Measurements from ENCODE around the gene FABP3.

Gene FABP3

DNA sequence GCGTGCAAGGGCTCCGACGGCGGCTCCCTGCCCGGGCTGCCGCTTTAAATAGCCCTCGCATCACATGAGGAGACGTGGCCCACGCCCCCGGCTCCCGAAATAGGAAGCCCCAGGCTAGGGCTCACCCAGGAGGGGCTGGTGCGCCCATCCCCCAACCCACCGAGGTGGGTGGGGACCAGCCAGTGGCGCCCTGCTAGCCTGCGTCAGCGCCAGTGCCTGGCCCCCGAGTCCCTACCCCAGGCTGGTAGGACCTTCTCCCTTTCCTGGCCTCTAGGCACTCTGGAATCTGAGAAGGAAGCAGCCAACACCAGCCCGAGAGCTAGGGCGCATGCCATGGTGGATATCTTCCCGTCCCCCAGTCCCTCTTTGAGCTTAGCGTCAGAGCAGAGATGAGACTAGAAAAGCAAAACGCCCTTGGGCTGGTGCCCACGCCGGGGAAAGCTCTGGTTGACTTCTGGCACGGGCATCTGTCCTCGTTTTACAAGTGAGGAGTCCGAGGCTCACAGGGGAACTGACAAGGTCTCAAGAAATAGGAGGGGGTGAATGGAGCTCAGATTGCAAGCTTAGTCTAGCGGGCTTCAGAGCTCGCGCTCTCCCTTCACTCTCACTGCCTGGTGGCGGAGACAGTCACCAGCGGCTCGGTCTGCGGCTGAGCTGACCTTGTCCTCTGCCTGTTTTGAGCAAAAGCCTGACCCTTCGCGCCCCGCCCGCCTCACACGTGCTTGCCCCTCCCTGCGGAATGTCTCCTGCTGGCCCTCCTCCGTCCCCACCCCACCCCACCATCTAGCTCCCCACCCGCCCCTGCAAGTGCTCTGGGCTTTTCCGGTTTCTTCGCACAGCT, at the start of gene FABP3:
Gene FABP3, minus strand, starts transcription at position 21 of the 841 bp plus-strand sequence. CDS start 62 bp downstream, outside the sequence.
- peak; percentile 59 for DNase-seq (ENCODE audit: low read depth)

DNA sequence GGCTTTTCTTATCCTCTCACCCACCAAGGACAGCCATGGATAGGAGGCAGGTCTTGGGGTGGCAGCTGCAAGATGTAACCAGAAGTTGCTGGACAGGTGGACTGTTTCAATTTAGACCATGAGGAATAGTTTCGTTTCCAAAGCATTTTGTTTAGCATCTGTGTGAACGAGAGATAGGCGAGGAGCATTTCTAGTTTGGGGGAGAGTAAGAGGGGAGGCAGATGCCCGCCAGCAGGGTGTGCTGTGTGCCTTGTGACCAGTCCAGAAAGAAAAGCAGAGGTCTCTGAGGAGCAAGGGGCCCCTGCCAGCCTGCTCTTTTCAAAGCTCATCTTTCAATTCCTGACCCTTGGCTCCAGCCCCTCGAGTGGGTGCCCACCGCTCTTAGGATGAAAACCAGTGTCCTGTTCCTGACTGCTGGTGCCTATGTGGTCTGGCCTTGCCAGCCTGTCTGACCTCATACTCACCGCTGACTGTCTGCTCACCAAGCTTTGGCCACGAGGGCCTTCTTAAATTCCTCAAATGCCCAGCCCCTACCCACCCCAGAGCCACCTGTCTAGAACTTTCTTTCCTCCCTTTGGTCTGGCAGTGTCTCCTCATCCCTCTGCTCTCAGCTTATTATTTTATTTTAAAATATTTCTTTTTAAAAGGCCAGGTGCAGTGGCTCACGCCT, 48.6 kb upstream of the FABP3 start:
- DNase-seq (ENCODE audit: low read depth) = no peak

DNA sequence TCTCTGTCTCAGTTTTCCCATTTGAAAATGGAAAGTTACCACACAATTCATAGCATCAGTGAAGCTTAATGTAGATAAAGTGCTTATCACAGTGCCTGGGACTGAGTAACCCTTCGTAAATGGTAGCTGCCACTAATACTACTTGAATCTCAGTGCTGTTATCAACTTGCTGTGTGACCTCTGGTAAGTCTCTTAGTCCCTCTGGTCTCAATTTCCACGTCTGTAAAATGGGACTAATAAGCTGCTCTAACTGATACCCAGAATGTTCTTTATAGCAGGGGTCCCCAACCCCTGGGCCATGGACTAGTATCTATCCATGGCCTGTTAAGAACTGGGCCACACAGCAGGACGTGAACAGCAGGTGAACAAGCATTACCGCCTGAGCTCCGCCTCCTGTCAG, 47.8 kb upstream of the FABP3 start:
- no peak for DNase-seq (ENCODE audit: low read depth)

DNA sequence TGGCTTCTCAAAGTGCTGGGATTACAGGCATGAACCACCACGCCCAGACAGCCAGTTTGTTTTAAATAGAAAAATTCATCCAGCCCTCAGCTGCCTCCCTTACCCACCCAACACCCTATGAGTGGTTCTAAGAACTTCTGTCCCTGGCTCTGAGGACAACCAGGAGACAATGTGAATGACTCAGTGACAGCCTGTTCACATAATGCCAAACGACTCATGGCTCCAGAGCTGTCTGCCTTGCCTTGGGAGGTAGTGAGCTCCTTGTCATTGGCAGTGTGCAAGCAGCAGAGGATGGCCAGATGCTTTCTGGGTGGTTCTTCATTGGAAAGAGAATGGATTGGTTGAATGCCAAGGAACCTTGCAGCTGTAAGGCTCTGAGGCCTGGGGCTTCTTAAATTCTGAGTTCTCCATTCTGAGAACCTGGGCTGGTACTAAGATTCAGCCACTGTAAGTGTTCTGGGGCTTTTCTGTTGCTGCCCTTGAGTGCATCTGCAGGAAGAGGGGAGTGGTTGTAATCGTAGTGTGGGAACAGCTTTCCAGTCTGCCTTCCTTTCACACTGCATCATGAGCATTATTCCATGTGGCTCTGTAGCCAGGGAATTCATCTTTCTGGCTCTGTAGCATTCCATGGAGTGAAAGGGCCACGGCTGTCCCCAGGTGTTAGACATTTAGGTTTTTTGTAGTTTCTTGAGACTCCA, 45.9 kb upstream of the FABP3 start:
- no peak for DNase-seq (ENCODE audit: low read depth)

DNA sequence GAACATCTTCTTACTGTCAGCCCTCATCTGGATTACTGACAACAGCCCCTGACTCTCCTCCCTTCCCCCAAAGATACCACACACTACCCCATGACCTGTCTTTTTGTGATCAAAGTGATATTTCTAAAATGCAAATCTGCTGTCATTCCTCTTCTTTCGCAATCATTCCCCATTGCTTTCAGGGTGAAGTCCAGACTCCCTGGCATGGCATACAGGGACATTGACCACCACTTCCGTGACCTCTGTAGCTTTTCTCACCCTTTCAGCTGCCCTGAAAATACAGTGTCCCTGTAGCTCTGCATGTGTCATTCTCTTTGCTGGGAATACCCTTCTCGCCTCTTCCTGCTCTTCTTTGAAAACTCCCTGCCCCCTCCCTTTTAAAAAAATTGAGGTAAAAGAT, 44.3 kb upstream of the FABP3 start:
- DNase-seq (ENCODE audit: low read depth) = no peak

DNA sequence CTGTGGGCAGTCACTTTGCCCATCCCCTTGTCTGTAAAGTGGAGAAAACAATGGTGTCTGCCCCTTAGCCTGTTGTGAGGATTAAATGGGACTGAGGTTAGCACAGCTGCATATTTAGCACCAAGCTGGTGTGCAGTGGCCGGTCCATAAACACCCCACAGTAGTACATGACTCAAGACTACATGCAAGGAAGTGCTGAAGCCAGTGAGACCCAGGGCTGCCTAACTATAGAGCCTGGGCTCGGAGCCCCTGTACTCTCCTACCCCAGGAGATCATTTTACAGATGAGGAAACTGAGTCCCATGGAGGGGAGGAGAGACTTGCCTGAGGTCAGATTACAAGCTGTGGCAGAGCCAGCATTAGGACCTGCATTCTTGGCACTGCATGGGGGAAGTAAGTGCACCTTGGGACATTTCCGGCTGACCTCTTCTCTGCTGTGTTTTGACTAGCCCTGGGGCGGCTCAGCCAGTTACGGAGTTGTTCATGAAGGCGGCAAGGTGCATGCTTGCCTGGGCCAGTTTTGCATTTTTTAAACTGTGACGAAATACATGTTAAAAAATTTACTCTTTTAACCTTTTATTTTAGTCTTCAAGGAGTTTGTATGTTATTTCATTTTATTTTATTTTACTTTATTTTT, 43.3 kb upstream of the FABP3 start:
- DNase-seq (ENCODE audit: low read depth) = no peak

DNA sequence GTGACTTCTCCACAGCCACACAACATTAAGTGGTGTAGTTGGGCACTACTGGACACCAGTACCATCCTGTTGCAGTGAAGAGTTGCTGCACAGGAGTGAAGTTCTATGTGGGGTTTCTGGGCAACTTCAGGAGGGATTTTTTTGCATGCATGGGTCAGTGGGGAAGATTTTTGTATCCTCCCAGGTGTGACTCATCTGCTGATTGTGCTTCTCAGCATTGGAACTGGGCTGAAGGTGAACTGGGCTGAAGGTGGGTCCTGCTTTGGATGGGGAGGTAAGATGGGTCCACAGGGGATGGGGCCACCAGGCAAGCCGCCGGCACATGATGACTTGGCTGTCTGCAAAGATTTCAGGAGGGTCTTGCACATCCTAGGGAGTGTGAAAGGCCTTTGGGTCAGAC, 42.8 kb upstream of the FABP3 start:
- DNase-seq (ENCODE audit: low read depth) = no peak

DNA sequence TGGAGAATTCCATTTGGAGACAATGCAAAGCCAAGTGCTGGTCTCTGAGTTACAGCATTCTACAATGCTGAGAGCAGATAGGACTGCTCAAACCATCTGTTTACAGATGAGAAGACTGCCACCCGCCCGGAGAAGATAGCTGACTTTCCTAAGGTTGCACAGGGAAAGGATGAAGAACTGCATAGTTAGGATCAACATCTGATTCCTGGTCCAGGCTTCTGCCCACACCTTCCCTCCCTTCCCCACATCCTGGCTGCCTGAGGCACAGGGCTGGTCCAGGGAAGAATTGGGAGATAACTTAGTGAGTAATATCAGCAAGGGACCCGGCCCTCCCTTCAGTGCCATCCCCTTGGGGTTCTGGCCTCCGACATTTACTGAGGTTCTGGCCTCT, 42.1 kb upstream of the FABP3 start:
- no peak for DNase-seq (ENCODE audit: low read depth)

DNA sequence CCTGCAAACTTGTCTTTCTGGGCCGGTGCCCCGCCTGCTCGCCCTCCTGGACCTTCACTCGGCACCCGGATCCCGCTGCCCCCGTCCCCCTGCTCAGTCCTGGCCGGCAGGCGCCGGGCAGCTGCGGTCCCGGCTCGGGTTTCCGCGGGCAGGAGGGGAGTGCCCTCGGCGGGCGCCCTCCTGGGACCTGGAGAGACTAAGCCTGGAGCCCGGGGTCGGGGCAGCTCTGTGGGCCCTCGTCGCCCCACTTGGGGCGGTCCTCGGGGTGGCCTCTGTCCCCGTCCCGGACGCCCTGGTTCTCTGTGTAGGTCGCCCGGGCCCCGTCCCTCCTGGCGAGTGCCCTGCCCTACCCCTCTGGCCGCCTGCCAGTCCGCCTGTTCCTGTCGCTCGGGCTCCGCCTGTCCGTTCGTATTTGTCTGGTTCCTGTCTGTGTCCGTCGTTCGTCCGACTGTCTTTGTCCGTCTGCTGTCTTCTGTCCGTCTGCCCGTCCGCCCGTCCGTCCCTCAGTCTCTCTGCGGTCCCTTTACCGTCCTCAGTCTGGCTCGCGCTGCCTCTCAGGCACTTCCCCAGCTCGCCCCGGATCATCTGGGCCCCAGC, 40.6 kb upstream of the FABP3 start:
- DNase-seq (ENCODE audit: low read depth) = no peak

DNA sequence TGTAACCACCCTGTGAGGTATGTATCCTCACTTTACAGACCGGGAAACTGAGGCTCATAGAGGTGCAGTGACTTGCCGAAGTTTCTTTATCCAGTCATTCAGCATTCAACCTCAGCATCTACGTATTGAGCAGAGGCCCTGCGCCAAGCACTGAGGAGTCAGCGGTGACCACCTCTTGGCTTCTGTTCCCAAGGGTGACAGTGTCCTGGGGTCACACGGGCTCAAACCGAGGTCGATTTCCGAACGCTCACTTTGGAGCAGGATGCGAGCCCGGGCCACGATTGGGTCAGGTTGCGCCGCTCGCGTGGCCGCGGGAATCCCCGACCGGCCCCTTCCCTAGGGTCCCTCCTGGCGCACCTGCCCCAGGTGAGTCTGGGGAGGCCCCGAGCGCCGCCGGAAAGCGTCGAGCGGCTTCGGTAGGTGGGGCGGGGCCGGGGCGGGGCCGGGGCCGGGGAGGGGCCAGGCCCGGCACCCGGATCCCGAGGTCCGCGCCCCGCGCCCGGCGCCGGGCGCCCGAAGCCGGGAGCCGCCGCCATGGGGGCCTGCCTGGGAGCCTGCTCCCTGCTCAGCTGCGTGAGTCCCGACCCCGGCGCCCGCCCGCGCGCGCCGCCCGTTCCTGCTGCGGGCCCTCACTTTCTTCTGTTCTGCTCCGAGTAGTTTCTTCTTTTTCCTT, 40.0 kb upstream of the FABP3 start, which contains the start of gene SERINC2:
Gene SERINC2, plus strand, starts transcription at position 482 of the 673 bp plus-strand sequence. Its CDS starts 53 bp downstream, at position 535.
- no peak for DNase-seq (ENCODE audit: low read depth)

DNA sequence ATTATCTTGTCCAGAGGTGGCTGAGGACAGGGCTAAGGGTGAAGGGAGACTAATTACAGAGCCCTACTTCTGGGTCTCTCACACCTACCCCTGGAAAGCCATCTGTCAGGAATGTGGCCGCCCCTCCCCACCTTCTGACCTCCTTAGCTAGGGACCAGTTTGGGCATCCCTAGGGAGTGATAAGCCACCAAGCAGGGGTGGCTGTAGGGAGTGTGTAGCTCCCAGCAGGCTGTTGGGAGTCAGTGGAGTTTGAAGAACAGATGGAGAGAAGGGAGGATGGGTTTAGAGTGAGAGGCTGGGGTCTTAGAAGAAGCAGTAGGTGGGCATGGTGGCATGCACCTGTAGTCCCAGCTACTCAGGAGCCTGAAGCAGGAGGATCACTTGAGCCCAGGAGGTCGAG, 39.3 kb upstream of the FABP3 start:
- DNase-seq (ENCODE audit: low read depth) = no peak

DNA sequence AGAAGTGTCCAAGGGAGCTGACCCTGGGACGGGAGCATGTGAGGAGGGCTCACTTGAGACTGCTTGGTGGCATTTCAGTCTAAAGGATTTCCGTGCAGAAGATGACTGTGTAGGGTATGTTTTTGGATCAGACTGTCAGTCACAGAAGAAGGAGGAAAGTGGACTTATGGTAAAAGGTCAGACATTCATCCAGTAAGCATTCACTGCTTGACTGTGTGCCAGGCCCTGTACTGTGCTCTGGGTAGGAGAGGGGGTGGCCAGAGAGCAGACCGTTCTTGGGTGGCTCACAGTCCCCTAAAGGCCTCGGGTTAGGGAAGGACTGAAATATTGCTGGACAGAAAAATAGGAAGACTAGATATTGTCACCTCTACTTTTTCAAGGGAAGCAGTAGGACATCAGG, 38.0 kb upstream of the FABP3 start:
- peak; percentile 69 for DNase-seq (ENCODE audit: low read depth)

DNA sequence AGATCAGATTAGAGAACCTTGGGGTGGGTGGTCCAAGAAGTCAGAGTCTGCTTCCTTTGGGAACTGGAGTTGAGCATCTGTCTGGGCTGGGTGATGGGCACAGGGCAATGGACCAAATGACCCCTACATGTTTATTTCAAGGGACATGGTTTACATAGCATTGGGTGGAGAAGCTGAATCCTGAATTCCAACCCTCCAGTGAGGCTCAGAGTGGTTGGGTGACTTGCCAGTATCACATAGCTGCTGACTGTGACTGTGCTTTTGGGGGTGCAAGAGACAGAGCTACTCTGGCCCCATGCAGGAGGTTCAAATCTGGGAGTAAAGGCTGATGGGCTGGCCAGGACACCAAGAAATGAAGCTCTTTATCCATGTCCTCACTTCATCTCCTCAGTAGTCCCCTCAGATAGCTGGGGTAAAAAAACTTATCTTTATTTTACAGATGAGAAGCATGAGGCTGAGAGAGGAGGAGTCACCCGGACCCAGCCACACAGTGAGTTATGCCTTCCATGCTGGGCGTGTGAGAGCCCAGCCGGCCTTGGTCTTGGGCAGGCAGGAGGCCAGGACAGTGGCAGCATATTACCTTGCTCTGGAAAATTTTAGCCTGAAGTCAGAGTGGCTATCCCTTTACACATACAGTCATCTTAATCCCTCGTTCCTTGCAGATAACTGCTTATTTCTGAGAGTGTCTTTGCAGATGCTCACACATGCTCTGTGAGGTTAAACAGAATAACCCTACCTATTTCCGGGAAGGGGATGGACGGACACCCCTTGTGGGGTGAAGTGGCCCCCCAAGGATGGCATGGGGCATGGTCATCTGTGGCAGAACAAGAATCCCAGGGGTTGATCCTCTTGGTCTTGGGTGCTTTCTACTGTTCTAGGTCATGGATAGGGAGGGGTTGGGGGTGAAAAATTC, 37.3 kb upstream of the FABP3 start:
- no peak for DNase-seq (ENCODE audit: low read depth)

DNA sequence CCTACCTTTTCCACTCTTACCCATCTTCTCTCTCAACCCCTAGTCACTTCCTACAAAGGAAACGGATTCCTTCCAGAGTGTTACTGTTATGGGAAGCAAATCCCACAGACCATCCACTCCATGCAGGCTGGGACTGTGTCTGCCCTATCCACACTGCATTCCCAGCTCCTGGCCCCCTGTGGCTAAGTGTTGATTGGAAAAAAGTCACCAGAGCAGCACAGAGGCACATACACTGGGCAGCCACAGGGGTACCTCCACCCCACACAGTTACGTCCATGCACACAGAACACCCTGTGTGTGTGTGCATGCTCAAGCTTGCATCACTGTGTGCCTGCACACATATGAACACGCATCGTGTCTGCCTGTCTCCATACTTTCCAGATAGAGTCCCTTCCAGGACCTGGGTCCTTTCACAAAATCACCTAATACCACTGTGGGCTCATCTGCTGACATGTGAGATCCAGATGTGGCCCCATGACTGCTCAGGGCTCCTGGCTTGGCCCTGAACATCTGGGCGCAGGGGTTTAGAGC, 36.0 kb upstream of the FABP3 start:
- DNase-seq (ENCODE audit: low read depth) = no peak

DNA sequence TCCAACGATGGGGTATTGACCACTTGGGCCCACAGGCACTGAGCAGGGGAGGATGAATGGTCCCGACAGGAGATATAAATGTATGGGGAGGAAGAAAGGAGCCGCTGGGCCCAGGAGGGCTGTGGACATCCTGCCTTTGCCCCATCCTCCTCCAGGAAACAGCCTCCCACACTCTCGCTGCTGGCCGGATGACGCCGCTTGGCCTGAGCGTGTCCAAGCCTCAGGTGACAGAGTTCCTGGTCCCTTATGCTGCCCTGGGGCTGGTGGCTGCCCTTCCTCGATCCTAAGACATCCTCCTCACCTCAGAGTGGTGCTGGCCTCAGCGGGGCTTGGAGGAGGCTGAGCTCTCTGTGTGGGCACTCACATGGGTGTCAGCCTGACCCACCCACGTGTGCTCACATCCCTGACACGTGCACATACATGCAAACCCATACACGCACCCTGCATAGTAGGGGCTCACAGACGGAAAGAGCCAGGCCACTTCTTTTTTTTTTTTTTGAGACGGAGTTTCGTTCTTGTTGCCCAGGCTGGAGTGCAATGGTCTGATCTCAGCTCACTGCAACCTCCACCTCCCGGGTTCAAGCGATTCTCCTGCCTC, 34.3 kb upstream of the FABP3 start:
- no peak for DNase-seq (ENCODE audit: low read depth)

DNA sequence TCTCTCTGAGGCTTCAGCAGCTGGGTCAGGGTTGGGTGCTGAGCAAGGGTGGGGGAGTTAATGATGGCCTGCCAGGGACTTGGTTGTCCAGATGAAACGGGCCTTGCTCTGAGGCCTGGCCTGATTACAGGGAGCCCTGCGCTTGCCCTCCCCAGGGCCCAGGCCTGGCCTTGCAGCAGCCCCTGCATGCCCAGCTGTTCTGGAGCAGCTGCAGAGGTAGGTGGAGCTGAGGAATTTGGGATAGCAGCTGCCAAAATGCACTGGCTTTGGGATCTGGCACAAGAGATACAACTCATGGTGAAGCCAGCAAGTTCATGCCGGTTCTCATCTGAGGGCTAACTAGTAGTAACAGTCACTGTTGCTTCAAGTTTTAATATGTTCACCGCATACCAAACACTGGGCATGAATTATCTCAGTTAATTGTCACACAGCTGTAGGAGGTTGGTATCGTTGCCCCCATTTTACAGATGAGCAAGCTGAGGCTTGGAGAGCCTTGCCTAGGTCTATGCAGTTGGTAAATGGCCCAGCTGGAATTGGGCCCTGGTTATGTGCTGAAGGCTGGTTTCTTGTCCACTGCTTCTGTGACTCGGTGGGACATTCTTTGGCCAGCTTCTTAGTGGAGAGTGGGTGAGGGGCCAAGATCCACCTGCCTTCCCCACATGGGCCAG, 32.8 kb upstream of the FABP3 start:
- no peak for DNase-seq (ENCODE audit: low read depth)

DNA sequence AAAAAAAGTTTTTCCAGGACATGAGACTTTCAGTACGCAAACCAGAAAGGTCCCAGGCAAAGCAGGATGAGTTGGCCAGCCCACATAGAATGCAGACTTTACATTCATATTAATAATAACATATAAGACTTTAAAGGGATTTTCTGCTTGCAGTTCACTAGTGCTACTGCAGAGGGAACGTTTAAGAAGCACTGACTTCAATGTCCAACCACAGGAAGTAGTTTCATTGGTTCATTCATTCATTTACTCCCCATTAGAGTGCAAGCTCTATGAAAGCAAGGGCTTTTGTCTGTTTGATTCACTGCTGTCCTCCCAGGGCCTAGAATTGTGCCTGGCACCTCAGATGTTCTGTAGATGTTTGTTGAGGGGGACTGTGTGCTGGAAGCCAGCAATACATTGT, 28.4 kb upstream of the FABP3 start:
- DNase-seq (ENCODE audit: low read depth) = peak; percentile 47

DNA sequence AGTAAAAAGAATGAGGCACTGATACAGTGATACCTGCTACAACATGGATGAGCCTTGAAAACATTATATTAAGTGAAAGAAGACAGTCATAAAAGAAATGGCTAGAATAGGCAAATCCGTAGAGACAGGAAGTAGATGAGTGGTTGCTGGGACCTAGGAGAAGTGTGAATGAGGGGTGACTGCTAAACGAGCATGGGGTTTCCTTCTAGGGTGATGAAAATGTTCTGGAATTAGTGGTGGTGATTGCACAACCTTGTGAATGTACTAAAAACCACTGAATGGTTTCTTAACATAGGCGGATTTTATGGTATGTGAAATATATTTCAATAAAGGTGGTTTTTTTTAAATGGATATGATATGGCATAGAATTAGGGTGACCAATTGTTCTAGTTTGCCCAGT, 27.5 kb upstream of the FABP3 start:
- DNase-seq (ENCODE audit: low read depth) = peak; percentile 81

DNA sequence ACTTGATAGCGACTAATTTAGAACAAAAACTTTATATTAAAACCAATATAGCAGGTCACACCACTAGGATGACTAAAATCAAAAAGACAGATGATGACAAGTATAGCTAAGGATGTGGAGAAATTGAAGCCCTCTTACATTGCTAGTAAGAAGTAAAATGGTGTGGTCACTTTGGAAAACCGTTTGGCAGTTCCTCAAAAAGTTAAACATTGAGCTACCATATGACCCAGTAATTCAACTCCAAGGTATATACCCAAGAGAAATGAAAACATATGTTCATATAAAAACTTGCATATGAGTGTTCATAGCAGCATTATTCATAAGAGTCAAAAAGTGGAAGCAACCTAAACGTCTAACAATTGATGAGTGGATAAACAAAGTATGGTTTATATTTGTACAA, 27.1 kb upstream of the FABP3 start:
- DNase-seq (ENCODE audit: low read depth) = no peak

Data from iris pigment epithelial cell (primary cell).